HepG2 (cell line): ENCODE measurements around the gene SNAI3. TPM values are rescaled to one million over a fixed set of nuclear protein-coding genes. Genes with fewer than 3 reads are reported as not detected.
A peak's percentile ranks its signal among the peaks of the same experiment; 100 is the strongest.

Experiments used
- polyA plus RNA-seq, 8 experiments: library from polyadenylated mRNA; depleted of rRNA in 3 of 8; stranded (reverse) in 7 of 8; unstranded in 1 of 8; fragments of >200 nt; fragmentation: Illumina TruSeq in 4 of 8; extraction: Trizol in 4 of 8; gene quantifications; 2 replicates each; pipeline versions ENCODE4 v1.2.1 to v1.2.3, GENCODE V29; 2011 to 2016; ENCODE audit warnings: low read depth in 4 of 8, missing spikeins in 1 of 8, mixed read lengths in 1 of 8; ENCODE audit not compliant: insufficient read depth in 1 of 8
- total RNA-seq, 5 experiments: library from RNA; depleted of rRNA; stranded (reverse); fragments of >200 nt; fragmentation: Illumina TruSeq; extraction: Trizol; gene quantifications; 2 replicates each; pipeline ENCODE4 v1.2.3, GENCODE V29; 2016; ENCODE audit warnings: low read depth in 1 of 5
- TF ChIP-seq, protein P1 (sequence below): sonication (generic); formaldehyde crosslinking; IDR thresholded peaks from one replicate; pipeline ENCODE4 v1.5.1; 2020; ENCODE audit warnings: mild to moderate bottlenecking, missing genetic modification reagents; ENCODE audit errors: not compliant biosample characterization

Gene SNAI3
- total and polyA plus RNA-seq, 2 of the 13 experiments (the other 11 are each of a cell fraction or from before 2014, with no cell fraction given): 0.09 to 0.18 TPM

DNA sequence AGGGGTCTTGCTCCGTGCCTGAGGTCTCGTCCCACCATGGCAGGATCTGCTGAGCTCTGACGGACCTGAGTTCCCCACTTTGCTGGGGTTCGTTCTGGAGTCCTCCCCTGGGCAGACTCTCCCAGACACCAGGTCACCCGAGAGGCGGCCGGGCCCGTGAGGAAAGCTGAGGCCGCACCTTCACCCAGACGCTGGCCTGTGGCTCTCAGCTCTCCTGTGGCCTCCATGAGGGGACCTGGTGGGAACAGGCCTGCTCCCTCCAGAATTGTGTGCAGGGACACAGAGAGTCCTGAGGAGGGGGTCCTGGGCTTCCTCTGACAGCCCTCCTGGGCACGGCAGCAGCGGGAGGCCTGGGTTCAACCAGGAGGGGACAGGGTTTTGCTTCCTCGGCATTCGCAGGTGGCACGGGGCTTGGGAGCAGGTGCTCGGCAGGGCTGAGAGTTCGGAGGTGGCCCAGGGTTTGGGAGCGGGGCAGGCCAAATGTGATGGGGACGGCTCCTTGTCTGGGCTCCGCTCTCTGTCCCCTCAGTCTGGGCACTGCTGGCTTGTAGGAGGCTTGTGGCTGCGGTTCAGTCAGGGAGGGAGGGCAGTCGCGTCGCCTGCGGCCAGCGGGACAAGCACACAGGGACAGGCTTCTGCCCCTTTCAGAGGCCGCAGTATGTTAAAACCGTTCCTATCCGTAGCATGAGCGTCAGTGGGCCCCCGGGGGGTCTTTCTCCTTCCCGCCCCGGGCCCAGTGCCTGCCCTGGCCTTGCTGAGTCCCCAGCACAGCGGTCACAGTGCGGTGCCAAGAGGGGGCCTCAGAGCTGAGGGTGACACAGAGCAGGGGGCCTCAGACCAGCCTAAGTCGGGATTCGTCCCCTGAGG, 8.1 kb upstream of the SNAI3 start (continued):
- TF ChIP-seq, protein P1, sequence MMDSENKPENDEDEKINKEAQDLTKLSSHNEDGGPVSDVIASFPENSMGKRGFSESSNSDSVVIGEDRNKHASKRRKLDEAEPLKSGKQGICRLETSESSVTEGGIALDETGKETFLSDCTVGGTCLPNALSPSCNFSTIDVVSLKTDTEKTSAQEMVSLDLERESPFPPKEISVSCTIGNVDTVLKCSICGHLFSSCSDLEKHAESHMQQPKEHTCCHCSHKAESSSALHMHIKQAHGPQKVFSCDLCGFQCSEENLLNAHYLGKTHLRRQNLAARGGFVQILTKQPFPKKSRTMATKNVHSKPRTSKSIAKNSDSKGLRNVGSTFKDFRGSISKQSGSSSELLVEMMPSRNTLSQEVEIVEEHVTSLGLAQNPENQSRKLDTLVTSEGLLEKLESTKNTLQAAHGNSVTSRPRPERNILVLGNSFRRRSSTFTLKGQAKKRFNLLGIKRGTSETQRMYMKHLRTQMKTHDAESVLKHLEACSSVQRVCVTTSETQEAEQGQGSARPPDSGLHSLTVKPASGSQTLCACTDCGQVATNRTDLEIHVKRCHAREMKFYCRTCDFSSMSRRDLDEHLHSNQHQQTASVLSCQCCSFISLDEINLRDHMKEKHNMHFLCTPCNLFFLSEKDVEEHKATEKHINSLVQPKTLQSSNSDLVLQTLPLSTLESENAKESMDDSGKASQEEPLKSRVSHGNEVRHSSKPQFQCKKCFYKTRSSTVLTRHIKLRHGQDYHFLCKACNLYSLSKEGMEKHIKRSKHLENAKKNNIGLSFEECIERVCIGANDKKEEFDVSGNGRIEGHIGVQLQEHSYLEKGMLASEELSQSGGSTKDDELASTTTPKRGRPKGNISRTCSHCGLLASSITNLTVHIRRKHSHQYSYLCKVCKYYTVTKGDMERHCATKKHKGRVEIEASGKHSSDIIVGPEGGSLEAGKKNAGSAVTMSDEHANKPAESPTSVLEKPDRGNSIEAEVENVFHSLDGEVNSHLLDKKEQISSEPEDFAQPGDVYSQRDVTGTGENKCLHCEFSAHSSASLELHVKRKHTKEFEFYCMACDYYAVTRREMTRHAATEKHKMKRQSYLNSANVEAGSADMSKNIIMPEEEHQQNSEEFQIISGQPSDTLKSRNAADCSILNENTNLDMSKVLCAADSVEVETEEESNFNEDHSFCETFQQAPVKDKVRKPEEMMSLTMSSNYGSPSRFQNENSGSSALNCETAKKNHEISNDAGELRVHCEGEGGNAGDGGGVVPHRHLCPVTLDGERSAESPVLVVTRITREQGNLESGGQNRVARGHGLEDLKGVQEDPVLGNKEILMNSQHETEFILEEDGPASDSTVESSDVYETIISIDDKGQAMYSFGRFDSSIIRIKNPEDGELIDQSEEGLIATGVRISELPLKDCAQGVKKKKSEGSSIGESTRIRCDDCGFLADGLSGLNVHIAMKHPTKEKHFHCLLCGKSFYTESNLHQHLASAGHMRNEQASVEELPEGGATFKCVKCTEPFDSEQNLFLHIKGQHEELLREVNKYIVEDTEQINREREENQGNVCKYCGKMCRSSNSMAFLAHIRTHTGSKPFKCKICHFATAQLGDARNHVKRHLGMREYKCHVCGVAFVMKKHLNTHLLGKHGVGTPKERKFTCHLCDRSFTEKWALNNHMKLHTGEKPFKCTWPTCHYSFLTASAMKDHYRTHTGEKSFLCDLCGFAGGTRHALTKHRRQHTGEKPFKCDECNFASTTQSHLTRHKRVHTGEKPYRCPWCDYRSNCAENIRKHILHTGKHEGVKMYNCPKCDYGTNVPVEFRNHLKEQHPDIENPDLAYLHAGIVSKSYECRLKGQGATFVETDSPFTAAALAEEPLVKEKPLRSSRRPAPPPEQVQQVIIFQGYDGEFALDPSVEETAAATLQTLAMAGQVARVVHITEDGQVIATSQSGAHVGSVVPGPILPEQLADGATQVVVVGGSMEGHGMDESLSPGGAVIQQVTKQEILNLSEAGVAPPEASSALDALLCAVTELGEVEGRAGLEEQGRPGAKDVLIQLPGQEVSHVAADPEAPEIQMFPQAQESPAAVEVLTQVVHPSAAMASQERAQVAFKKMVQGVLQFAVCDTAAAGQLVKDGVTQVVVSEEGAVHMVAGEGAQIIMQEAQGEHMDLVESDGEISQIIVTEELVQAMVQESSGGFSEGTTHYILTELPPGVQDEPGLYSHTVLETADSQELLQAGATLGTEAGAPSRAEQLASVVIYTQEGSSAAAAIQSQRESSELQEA (CRISPR knock-in tag): peak; percentile 73
